CD4-positive, alpha-beta T cell treated with Interleukin-17A for 1 hour (primary cell): ENCODE measurements around the gene TMEM272.

Experiments used
- DNase-seq: peaks from one replicate; pipeline ENCODE4 v3.0.0-alpha.2; 2020

The TMEM272 gene

DNA sequence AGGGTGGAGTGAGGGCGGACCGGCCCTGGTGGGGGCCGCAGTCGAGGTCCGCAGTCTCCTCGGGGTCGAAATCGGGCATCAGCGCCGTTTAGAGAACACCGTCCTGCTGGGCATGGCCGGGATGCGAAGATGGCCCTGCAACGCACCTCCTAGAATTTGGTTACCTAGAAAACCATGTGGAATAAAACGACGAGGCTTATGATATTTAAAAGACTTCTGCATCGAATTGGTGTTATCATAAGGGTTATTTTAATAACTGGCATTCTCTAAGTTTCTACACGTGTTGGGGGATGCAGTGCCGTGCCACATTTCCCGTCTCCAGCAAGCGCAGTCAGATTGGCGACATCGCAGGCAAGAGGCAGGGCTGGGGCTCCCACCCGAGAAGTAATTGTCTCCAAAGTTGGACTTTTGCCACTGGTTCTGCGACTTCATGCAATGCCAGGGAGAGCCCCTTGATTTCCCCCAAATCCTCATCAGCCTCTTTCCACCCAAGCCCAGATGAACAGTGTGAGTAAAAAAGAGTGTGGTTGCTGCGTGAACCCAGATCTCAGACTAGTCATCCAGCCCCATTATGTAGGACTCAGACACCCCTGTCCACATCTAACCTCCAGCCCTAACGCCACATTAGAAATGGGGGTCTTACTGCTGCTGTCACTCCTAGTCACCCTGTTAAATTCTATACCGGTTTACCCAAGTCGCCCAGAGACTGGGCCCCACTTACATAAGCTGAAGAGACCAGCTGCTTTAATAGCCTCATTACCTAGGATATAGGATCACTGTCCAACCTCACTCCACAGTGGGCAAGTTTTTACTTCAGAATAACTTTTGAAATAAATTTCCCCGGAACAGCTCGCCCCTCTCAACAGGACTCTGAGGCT, 40.4 kb downstream of the TMEM272 start:
- peak; percentile 68 for DNase-seq

DNA sequence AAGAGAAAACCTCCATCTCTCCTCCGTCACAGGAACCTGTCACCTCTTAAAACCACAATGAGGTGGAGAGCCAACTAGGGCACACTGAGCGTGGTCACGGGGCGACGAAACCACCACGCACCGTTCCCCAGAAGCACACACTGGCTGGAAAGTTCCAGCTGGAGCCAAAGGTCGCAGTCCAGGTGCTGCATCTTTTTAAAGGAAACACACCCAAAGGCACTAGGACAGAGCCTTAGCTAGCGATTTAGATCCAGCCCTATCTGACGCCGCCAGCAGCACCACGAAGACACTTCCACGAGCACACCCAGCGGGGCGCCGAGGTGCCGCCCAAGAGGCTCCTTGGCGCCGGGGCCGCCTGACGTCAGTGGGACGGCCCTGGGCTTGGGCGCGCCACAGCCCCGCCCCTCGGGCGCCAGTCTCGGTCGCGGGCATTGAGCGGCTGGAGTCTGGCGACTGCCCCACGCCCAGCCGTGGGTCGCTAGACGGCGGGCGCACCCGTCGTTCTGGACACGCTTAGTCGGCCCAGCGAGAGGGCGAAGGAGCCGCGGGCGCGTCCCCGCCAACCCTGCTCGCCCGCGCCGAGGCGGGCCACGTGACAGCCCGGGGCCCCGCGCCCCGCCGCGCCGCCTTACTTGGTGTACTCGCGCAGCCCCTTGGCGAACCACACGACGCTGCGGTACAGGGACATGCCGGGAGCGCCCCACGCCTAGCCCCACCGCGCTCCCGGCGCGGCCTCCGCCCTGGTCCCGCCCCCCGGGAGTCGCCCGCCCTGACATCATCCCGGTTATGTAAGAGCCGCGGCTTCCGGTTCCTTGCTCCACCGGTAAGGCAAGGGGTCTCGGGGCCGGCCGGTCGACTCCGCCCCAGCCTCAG, 41.3 kb downstream of the TMEM272 start, which contains the start of gene DHRS12:
TSS of gene DHRS12 (minus strand) at position 742 of the 873 bp plus-strand sequence. CDS start 4,504 bp downstream, outside the sequence.
- peak; percentile 94 for DNase-seq

DNA sequence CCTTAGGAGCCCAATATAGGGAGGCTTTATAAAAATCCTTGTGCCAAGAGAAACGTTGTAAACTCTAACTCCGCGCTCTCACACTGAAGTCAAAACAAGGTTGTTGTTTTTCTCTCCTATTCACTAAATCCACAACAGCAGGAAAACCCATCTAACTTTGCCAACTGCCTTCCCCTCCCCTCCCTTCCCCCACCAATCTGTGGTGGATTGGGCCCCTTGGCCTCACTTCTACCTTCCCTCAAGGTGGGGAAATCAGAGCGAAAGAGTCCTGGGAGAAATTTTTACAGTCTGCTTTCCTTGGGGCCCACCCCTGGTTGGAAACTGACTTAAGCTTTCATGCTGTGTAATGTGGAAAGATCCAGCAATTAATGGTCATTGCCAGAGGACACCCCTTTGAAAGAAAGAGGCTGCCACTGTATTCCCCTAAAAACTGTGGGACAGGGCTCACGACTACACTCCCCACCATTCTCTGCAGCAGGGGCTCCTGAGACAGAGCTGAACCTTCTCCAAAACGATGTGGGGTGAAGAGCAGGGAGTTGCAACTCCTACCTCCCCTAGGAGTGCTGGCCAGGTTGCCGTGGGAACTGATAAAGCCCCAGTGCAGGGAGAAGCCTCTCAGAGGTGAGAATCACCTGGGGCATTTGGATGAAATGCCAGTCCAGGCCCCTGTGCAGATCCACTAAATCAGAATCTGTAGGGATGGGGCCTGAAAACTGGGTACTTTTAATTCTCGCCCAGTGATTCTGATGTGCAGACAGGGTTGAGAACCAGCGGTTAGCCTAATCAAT, 42.2 kb downstream of the TMEM272 start:
- no peak for DNase-seq

DNA sequence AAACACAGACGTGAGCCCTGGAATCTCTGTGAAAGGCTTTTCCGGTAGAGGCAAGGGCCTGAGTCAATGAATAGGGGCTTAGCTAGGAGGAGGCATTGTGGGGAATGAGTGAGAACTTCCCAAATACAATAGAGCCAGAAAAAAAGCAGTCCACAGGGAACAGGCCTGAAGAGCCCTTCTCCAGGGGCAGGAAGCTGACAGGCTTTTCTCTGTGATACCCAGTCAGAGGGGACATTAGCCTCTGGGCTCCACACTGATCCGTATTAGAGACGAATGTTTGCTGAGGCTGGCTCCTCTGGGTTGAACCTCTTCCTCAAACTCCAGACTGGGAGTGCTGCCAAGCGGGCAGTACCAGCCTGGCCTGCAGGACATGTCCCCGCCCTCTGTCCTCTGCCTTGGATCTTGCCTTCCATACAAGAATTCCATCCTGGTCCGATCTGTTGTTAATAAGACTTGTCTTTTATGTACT, 43.3 kb downstream of the TMEM272 start:
- DNase-seq = no peak

DNA sequence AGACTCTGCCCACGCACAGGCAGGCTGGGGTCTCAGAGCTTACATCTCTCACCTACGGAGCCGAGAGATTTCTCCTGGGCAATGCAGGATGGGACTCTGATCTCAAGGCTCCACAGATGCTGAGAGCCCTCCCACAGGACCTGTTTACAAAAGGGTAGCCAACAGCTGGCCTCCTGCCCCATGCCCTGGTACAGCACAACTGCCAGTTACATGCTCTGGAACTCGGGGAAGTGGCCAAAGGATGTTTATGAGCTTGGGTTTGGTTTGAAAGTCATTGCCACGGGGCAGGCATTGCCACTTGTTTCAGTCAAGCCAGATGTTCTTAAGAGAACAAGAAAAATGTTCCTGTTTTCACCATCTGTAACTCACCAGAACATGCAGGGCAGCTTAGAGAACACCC, 44.5 kb downstream of the TMEM272 start:
- no peak for DNase-seq

DNA sequence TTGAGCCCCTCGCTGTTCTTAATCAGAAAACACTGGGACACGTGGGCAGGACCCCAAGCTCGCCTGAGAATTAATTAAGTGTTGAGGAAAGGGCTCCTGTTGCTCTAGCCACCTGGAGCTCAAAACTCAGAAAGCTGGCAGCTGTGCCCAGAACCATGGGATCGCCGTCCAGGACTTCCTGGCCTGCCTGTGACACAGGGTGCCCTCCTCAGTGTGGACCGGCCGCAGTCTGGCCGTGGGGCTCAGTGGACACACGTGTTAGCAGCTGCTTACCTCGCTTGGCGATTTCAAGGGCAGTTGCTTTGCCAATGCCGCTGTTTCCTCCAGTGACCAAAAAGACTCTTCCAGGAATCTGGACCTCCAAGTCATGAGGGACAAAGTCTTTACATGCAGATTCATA, 45.7 kb downstream of the TMEM272 start:
- DNase-seq = no peak

DNA sequence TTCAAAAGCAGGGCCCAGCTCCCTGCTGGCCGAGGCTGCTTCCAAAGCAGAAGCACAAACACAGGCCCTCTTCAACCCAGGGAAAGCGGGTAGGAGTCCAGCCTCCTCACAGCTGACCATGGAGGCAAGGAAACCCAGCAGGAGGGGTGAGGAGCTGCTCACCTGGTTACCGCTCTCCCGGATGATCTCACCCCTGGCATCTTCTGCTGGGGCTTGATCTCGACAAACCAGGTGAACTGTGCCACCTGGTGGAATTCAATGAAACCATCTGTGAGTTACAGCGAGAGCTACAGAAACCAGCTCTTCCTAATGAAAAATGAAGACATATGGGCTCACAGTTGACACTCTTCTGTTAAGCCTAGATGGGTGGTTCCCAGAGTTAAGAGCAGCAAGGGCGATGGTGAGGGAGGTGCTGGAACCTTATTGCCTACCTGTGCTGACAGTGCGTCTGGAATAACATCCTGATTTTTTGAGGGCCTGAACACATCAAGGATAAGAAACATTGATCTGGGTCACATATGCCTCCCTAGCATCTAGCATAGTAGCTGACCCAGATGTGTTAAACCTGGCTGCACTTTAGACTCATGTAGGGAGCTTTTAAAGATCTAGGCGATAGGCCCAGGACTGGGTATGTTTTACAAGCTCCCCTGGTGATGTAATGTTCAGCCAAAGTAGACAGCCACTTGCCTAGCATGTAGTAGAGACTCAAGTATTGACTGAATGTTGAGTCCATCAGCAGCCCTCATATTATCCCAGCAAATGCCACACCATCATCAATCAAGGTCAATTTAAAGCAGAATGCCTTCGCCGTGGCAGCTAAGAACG, 47.1 kb downstream of the TMEM272 start:
- DNase-seq = peak; percentile 80

DNA sequence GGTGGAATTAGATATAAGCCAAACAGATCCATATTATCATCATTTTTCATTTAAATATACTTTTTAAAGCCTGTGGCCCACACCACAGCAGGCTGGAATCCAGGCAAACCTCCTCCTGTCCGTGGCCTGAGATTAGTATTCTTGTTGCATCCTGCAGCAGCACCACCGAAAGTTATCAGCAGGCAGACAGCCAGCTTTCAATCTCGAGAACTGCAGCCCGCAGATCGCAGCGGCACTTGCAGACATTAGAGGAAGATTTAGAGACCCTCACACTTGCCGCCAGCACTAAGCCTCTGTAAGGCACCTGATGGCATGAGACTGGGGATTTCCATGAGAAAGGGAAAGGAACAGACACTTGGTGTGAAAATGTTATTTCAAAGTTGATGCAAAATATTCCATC, 48.4 kb downstream of the TMEM272 start:
- no peak for DNase-seq

DNA sequence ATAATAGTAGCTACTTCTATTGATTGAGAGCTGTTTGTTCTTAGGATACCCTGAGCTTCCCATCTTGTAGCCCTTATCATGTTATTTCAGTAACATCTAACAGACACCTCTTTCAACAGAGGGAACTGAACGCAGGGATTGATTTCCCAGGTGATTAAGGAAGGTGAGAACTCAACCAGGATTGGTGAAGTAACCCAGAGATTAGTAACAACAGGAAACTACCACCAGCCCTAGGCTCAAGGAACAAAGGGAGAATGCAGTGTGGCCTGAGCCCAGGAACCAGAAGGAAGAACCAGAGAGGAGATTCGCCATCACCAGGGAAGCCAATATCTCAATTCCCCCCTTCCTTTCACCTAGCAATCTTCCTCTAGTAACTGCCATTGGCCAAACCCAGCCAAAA, 49.6 kb downstream of the TMEM272 start:
- no peak for DNase-seq

DNA sequence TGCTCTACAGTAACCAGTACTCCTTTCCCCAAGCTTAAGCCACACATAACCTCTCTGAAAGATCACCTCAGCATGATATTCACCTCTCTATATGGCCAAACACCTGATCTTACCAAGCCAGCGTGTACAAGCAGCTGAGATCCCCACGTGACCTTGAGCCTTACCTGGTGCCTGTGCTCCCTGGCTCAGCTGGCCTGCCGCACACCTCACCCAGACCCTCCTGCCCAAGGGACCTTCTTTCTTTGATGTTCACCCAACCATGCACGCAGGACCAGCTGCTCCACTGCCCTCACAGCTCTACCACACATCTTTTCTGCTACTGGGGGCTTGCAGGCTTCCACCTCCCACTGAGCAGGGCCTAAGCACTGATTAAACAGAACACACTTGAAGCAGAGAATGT, 50.0 kb downstream of the TMEM272 start:
- DNase-seq = no peak

DNA sequence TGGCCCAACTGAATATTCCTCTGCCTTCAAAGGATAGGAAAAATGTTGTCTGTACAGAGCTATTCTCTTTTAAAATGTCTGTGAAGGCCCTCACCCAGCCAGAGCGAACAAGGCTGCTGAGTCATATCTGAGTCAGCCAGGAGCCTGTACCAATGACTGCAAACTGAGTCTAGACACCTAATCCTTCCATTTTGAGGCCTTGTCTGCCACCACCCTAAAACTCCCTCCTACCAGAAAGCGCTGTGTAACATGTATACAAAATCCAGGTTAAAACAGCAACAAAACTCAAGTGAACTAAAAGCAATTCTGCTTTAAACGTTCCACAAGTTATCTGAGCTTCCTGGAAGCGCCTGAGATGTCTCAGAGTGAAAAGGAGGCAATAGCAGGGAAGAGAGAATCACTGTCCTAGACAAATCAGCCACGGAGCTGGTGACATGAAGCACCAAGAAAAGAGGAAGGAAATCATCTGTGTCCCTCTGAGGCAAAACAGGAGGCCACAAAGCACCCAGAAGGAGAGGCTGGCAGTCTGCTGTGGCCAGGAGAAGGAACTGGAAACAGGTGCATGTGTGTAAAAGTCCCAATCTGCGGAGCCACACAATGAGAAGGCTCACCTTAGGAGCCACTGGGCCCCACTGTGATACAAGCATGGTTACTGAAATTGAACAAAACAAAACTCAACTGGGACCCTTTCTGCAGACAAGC, 51.3 kb downstream of the TMEM272 start:
- DNase-seq = peak; percentile 10

DNA sequence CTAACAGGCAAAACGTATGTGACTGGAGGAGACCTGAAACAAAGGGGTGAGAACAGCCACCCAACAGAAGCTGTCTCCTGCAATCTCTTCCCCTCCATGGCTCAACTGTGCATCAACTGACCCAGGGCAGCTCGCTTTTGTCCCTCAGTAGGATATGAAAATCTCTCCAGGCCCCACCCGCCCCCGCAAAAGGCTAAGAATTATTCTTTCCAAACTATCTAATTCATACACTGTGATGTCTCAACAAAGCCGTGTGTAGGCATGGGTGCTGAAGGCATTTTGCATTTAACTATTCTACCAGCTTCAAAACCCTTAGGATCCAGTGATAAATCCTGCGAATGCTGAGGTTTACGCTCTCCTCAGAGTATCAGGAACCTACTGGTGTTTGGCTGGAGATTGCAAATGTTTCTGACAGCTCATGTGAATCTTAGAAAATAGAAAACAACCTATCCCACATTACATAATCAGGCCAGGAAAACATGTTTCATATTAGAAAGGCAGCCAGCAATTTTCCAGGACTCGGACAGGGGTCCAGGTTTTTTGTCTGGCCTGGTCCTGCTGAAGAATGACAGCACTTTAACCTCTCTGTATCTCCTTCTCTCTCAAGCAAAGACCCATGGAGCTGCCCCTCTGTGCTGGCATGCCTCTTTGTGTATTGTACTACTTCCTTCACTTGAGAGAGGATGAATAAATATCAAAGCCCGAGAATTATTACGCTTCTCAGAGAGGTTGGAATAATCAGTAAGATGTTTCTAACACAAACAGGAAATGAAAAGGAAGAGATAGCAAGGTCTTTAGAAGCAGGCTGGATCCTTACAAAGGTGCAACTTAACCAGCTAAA, 58.3 kb downstream of the TMEM272 start:
- DNase-seq = no peak

DNA sequence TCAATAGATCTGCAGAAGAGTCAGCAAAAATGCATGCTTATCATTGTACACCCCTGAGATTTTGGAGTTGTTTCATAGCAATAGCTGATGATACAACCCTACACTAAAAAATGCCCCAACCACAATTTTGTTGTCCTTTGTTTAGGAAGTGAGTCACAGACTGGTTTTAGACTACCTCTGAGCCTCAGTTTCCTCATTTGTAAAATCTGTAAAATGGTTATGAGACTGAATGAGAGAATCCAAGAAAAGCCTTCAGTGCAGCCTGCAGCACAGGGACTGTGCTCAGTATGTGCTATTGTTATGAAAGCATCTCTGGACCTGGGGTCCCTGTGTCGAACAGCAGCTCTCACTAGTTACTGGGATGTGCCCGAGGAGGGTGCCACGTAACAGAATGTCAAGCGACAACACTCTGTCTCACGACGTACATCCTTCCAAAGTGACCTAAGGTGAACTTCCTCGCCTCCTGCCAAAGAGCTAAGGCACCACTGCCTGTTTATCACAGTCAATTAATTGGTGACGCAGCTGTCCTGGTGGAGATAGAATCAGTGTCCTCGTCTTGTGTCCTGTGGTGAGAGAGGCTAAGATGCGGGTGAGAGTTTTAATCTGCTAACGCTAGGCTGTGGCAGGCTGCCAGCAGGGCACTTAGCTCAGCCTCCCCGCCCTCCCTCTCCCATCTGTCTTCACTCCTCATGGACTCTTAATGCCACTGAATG, 59.1 kb downstream of the TMEM272 start:
- DNase-seq = no peak

DNA sequence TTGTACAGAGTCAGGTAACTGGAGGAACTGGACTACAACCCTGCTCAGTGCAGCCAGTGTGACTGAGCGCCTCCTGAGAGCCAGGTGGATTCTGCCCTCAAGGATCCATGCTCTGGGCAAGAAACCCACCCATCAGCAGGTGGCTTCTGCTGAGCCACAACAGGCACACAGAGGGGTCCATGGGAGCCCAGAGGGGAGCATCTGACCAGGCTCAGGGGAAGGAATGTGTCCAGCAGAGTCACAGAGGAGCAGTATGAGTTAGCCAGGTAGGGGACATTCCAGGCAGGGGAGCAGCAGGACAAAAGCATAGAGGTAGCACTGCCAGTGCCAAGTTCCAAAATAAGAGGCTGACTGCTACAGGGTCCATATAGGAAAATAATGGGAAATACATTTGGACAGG, 60.9 kb downstream of the TMEM272 start:
- no peak for DNase-seq

DNA sequence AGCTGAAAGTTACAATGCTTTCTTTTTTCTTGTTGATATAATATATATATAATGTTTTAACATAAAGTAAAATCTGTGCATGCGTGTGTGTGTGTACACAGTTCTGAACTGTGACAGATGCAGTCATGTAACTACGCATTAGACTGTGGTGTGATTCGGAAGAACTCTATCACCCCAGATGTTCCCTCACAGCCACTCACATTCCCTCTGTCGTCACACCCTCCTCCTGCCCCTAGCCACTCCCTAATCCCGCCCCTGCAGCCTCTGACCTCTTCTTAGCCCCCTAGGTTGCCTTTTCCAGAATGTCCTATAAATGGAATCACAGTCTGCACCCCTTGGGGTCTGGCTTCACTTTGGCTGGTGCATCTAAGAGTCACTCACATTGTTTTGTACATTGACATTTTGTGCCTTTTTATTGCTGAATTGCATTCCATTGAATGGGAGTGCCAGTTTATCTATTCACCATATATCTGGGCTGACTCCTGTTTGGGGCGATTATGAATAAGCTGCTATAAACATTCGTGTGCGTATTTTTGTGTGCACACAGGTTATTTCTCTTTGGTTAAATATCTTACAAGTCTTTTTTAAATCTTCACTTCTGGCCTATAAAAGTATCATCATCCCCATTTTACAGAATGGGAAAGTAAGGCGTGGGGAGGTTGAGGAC, 61.4 kb downstream of the TMEM272 start:
- DNase-seq = no peak

DNA sequence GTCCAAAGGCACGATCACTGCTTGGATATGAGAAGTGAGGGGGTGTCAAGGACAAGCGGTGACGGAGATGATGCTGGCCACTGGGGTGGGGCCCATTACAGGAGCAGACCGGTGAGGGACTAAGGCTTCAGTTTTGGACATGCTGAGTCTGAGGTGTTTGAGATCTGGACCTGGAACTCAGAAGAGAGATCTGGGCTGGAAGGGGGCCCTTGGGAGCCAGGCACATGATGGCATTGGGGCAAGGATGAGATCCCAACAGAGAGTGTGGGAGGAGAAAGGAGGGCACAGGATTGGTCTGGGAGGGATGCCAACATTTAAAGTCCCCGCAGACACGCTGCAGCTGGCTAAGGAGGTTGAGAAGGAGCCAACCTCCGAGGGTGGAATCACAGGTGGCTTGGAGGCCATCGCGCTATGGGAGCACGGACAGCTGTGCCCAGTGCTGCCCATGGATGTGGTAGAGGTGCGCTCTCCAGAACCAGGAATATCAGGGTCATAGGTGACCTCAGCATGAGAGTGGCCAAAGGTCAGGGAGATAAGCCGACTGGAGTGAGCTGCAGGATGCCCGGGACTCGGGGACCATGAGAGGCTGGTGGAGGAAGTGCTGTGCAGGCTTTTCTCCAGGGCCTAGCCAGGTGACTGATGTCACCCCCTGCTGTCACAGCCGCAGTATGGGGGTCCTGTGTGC, 62.8 kb downstream of the TMEM272 start:
- DNase-seq = no peak

DNA sequence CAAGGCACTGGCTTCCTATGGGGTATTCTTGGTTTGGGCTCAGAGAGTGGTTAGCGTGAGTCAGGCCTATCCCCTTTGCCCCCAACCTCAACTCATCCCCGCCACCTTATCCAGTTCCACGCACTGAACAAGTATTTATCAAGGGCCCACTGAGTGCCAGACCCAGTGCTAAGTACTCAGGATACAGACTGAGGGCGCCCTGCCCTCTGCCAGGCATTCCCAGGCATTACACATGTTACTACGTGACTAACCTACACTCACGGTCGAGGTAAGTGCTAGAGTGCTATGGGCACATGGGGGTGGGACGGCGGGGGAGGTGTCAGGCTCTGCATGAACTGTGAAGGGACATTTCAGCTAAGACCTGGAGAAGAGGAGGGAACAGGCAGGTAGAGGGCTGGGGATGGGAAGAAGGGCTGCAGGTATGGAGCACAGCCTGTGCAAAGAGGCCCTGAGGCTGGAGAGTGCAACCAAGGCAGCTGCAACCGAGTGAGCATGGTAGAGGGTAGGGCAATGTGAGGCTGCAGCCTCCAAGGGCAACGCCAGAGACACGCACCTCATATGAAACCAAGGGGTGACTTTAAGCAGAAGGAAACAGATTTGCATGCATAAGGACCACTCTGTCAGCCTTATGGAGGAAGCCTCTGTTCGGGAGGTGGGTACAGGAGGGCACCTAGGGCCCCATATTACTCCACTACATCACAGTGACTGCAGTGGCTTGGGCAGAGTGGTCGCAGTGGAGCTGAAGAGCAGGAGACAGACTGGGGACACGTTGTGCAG, 63.5 kb downstream of the TMEM272 start:
- no peak for DNase-seq

DNA sequence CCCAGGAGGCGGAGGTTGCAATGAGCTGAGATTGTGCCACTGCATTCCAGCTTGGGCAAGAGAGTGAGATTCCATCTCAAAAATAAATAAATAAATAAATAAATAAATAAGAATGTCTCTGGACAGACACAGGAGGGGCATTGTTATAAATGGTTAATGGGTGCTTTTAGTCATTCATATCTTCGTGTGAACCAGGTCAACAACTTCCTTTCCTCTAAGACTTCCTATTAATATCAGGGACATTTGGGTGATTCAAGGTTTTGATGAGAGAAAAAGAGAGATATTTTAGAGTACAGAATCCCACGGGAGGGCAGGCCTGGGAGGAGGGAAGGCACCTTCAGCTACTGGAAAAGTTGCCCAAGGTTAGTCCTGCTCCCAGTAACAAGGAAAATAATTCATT, 64.9 kb downstream of the TMEM272 start:
- no peak for DNase-seq
